ENCODE measurements around the gene GGTLC2.
A peak's percentile ranks its signal among the peaks of the same experiment; 100 is the strongest.

The GGTLC2 gene

GRCh38 chr22:22691716-22692701 lies 47.6 kb downstream of the GGTLC2 start:
- no peak for DNase-seq (ENCODE audit: low read depth)

- peak; percentile 52 for DNase-seq (ENCODE audit: low read depth)
Measured at GRCh38 chr22:22692707-22693530, 48.5 kb downstream of the GGTLC2 start.

- DNase-seq (ENCODE audit: low read depth), result no peak
Measured at GRCh38 chr22:22693531-22693884, 49.1 kb downstream of the GGTLC2 start.

- no peak for DNase-seq (ENCODE audit: low read depth)
Measured at GRCh38 chr22:22694106-22694505, 49.7 kb downstream of the GGTLC2 start.

- no peak for DNase-seq (ENCODE audit: low read depth)
Measured at GRCh38 chr22:22696104-22696503, 51.7 kb downstream of the GGTLC2 start.

Measured in activated T-helper 9 cell treated with anti-CD3 and anti-CD28 coated beads, Interleukin-2, amount 50 U/mL, for 16 hours (primary cell).